OCI-LY3 (cell line): Measurements from ENCODE around the gene CTAG1A.
"Not testable (repeated sequence)": the region's sequence is repeated elsewhere in the genome, so short reads cannot be mapped to it uniquely, and the experiment has no call there.

Experiments
- EZH2phosphoT487 ChIP-seq: fragments of 200-600 bp; shearing (Covaris generic); IDR thresholded peaks from 2 replicates; pipeline ENCODE4 v1.6.1; 2018; ENCODE audit warnings: antibody characterized with exemption, mixed run types, low read depth
- TF ChIP-seq, protein P1 (sequence below): fragments of 200-600, 300-600 bp; sonication (generic); IDR thresholded peaks from 2 replicates; pipeline ENCODE4 v1.5.1; 2014; ENCODE audit warnings: antibody characterized with exemption, low read length, low read depth

GRCh38 chrX:154552112-154552806 lies 32.7 kb upstream of the CTAG1A start:
- TF ChIP-seq, protein P1, sequence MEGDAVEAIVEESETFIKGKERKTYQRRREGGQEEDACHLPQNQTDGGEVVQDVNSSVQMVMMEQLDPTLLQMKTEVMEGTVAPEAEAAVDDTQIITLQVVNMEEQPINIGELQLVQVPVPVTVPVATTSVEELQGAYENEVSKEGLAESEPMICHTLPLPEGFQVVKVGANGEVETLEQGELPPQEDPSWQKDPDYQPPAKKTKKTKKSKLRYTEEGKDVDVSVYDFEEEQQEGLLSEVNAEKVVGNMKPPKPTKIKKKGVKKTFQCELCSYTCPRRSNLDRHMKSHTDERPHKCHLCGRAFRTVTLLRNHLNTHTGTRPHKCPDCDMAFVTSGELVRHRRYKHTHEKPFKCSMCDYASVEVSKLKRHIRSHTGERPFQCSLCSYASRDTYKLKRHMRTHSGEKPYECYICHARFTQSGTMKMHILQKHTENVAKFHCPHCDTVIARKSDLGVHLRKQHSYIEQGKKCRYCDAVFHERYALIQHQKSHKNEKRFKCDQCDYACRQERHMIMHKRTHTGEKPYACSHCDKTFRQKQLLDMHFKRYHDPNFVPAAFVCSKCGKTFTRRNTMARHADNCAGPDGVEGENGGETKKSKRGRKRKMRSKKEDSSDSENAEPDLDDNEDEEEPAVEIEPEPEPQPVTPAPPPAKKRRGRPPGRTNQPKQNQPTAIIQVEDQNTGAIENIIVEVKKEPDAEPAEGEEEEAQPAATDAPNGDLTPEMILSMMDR: not testable (repeated sequence)
- not testable (repeated sequence) for TF ChIP-seq EZH2phosphoT487
